Hematopoietic multipotent progenitor cell treated with erythropoietin and hydrocortisone succinate and interleukin-3 and kit ligand, for 8 days (in vitro differentiated cells): Measurements from ENCODE around the gene TMTC4.
"Not testable (repeated sequence)": the region's sequence is repeated elsewhere in the genome, so short reads cannot be mapped to it uniquely, and the experiment has no call there.

Source experiments
- DNase-seq: peaks from one replicate; pipeline ENCODE4 v3.0.0-alpha.2; 2015

Gene TMTC4

GRCh38 chr13:100620792-100621191 is 53.8 kb downstream of the TMTC4 start:
- no peak for DNase-seq

- no peak for DNase-seq
Observed at GRCh38 chr13:100619940-100620339, 54.7 kb downstream of the TMTC4 start.

GRCh38 chr13:100618897-100619296 is 55.7 kb downstream of the TMTC4 start:
- not testable (repeated sequence) for DNase-seq

- DNase-seq: no peak
Observed at GRCh38 chr13:100613031-100613430, 61.6 kb downstream of the TMTC4 start.

- DNase-seq: peak; percentile 22
Observed at GRCh38 chr13:100611678-100612492, 62.7 kb downstream of the TMTC4 start.

- DNase-seq: no peak
Observed at GRCh38 chr13:100610391-100611347, 63.9 kb downstream of the TMTC4 start.

GRCh38 chr13:100608906-100609305 is 65.7 kb downstream of the TMTC4 start:
- DNase-seq: peak; percentile 45

- no peak for DNase-seq
Observed at GRCh38 chr13:100608489-100608888, 66.1 kb downstream of the TMTC4 start.

GRCh38 chr13:100604918-100605710 is 69.5 kb downstream of the TMTC4 start:
- no peak for DNase-seq

- DNase-seq: no peak
Observed at GRCh38 chr13:100602493-100603111, 72.0 kb downstream of the TMTC4 start.

GRCh38 chr13:100601716-100602115 is 72.9 kb downstream of the TMTC4 start:
- no peak for DNase-seq

GRCh38 chr13:100600915-100601314 is 73.7 kb downstream of the TMTC4 start:
- peak; percentile 39 for DNase-seq

GRCh38 chr13:100600461-100600860 is 74.1 kb downstream of the TMTC4 start:
- DNase-seq: no peak

- DNase-seq: no peak
Observed at GRCh38 chr13:100597253-100597652, 77.3 kb downstream of the TMTC4 start.

GRCh38 chr13:100596516-100596915 is 78.1 kb downstream of the TMTC4 start:
- no peak for DNase-seq

GRCh38 chr13:100594731-100595130 is 79.9 kb downstream of the TMTC4 start:
- DNase-seq: no peak

GRCh38 chr13:100594255-100594654 is 80.3 kb downstream of the TMTC4 start:
- no peak for DNase-seq

- DNase-seq: no peak
Observed at GRCh38 chr13:100589178-100589725, 85.3 kb downstream of the TMTC4 start.

- peak; percentile 71 for DNase-seq
Observed at GRCh38 chr13:100588331-100589177, 86.0 kb downstream of the TMTC4 start, which contains the start of gene GGACT. Gene GGACT, minus strand, starts transcription at chr13:100588789. Its CDS starts 56,198 bp downstream, at chr13:100532591.

- no peak for DNase-seq
Observed at GRCh38 chr13:100584896-100585295, 89.7 kb downstream of the TMTC4 start.

GRCh38 chr13:100581504-100581903 is 93.1 kb downstream of the TMTC4 start:
- DNase-seq: no peak
